ENCODE data around the gene TTC4.

DNA sequence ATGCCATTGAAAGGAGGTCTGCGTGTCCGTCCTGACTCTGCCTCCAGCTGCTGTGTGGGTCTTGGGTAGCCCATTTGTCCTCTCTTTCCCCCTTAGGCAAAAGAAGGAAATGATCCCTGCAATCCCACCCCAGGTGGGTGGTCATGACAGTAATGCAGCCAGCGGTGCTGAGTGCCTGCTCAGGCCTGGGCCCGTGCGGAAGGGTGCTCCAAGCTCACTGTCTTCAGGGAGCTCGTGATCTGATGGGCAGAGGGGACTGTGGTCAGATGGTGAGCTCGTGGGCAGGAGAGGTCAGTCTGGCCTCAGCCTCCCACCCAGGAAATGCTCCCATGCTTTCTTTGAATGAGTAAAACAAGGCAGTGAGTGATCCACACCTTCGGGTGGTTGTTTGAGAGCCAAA is 35.3 kb upstream of the TTC4 start:
- no peak for TF ChIP-seq EZH2 (IDR thresholded peaks at IDR 0.05; ENCODE audit: borderline replicate concordance, low read depth, low read length, poor library complexity, severe bottlenecking)
- TF ChIP-seq, protein P1, sequence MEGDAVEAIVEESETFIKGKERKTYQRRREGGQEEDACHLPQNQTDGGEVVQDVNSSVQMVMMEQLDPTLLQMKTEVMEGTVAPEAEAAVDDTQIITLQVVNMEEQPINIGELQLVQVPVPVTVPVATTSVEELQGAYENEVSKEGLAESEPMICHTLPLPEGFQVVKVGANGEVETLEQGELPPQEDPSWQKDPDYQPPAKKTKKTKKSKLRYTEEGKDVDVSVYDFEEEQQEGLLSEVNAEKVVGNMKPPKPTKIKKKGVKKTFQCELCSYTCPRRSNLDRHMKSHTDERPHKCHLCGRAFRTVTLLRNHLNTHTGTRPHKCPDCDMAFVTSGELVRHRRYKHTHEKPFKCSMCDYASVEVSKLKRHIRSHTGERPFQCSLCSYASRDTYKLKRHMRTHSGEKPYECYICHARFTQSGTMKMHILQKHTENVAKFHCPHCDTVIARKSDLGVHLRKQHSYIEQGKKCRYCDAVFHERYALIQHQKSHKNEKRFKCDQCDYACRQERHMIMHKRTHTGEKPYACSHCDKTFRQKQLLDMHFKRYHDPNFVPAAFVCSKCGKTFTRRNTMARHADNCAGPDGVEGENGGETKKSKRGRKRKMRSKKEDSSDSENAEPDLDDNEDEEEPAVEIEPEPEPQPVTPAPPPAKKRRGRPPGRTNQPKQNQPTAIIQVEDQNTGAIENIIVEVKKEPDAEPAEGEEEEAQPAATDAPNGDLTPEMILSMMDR (conservative IDR thresholded peaks at IDR 0.05; ENCODE audit: low read depth, low read length) = no peak
